ENCODE results near the gene ASF1A. TPM values are rescaled to one million over a fixed set of nuclear protein-coding genes. Genes with fewer than 3 reads are reported as not detected.
"Not testable (repeated sequence)": the region's sequence is repeated elsewhere in the genome, so short reads cannot be mapped to it uniquely, and the experiment has no call there.

Gene ASF1A
- polyA plus RNA-seq, 1 of the 3 experiments (the other 2 are of a cell fraction): 5.4 TPM

DNA sequence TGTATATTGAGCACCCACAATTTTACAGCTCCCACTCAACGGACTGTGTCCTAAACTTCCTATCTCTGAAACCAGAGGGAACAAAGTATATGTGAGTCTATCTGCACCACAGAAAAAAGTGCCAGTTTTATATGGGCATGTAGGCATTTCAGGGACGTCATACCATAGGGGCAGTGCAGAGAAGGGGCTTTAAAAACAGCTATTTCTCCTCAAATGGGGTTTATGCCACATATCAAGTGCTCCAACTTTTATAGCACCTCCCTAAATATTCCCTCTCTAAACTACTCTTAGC, 28.9 kb upstream of the ASF1A start (continued):
- no peak for TF ChIP-seq RXRA (IDR thresholded peaks at IDR 0.05; ENCODE audit: borderline replicate concordance, low read depth)
- no peak for TF ChIP-seq FOSL2 (IDR thresholded peaks at IDR 0.05; ENCODE audit: borderline replicate concordance, low read depth)
- TF ChIP-seq SIN3A (IDR thresholded peaks at IDR 0.05; ENCODE audit: borderline replicate concordance, low read depth, low read length): no peak
- no peak for TF ChIP-seq TEAD4 (IDR thresholded peaks at IDR 0.05; ENCODE audit: borderline replicate concordance, insufficient read depth)
- TF ChIP-seq CHD2 (IDR thresholded peaks at IDR 0.05; ENCODE audit: low read length, partially characterized antibody): no peak
- TF ChIP-seq RAD21 (IDR thresholded peaks at IDR 0.05; ENCODE audit: low read length): no peak
- no peak for TF ChIP-seq ELF1 (IDR thresholded peaks at IDR 0.05)
- no peak for TF ChIP-seq MEF2A (IDR thresholded peaks at IDR 0.05; ENCODE audit: borderline replicate concordance, low read depth)
- TF ChIP-seq EZH2phosphoT487 (IDR thresholded peaks at IDR 0.05; ENCODE audit: borderline replicate concordance, low read depth): no peak
- TF ChIP-seq, protein P1, sequence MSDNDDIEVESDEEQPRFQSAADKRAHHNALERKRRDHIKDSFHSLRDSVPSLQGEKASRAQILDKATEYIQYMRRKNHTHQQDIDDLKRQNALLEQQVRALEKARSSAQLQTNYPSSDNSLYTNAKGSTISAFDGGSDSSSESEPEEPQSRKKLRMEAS (IDR thresholded peaks at IDR 0.05; ENCODE audit: low read depth): no peak

DNA sequence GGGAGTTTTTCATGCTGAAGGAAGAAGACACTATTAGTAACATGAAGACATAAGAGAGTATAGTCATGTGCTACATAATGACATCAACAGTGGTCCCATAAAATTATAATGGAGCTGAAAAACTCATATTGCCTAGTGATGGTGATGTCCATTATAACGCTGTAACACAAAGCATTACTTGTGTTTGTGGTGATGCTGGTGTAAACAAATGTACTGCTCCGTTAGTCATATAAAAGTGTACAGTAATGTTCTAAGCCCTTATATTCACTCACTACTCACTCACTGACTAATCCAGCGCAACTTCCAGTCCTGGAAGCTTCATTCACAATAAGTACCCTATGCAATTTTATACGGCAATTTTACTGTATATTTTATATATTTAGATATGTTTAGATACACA, 26.8 kb upstream of the ASF1A start:
- POLR2A ChIA-PET: no interaction called here

DNA sequence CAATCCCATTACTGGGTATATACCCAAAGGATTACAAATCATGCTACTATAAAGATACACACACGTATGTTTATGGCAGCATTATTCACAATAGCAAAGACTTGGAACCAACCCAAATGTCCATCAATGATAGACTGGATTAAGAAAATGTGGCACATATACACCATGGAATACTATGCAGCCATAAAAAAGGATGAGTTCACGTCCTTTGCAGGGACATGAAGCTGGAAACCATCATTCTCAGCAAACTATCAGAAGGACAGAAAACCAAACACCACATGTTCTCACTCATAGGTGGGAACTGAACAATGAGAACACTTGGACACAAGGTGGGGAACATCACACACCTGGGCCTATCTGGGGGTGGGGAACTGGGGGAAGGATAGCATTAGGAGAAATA, 25.1 kb upstream of the ASF1A start:
- DNase-seq; H3F3A ChIP-seq (replicated peaks; ENCODE audit: insufficient read depth); H3K9me2 ChIP-seq; H3K9me3 ChIP-seq; H3K27me3 ChIP-seq (ENCODE audit: insufficient read depth); H3K36me3 ChIP-seq (replicated peaks in 1 of 2; ENCODE audit: control insufficient read depth in 1 of 2, insufficient read depth in 2 of 2, low read length in 1 of 2); H2AFZ ChIP-seq (ENCODE audit: low read depth); POLR2A ChIA-PET; H3K4me1 ChIP-seq (ENCODE audit: control insufficient read depth in 1 of 2, insufficient read depth in 2 of 2, low read depth in 1 of 2, low read length in 1 of 2); H3K4me2 ChIP-seq; H4K20me1 ChIP-seq (ENCODE audit: insufficient read depth); CTCF ChIA-PET; H3K9ac ChIP-seq; H3K4me3 ChIP-seq (ENCODE audit: low read depth in 2 of 2, low read length in 1 of 2); H3K27ac ChIP-seq (ENCODE audit: low read depth in 2 of 2, low read length in 1 of 2): not testable (repeated sequence)
- H3K79me2 ChIP-seq (ENCODE audit: insufficient read depth): peaks cover 27% of the 10 kb centered on the region; the same call in 1 of the 2 replicates
- WGBS (ENCODE audit: low lambda C conversion rate): 97% methylated on average over 2 of the region's 2 CpGs

More for the DNA sequence above, 26.8 kb upstream of the ASF1A start:
- Histone ChIP-seq H3K79me2 (ENCODE audit: insufficient read depth) (peaks cover 27% of the 10 kb centered on the region; the same call in 1 of the 2 replicates), H2AFZ (ENCODE audit: low read depth) (no peak overlapping the region), H3K27me3 (ENCODE audit: insufficient read depth) (no peaks in the 10 kb centered on the region), H3K36me3 (replicated peaks in 1 of 2; ENCODE audit: control insufficient read depth in 1 of 2, insufficient read depth in 2 of 2, low read length in 1 of 2) (no peaks in the 10 kb centered on the region), H3K9me2 (no peaks in the 10 kb centered on the region), H3F3A (replicated peaks; ENCODE audit: insufficient read depth) (no peaks in the 10 kb centered on the region), H3K4me3 (ENCODE audit: low read depth in 2 of 2, low read length in 1 of 2) (no peak overlapping the region), H4K20me1 (ENCODE audit: insufficient read depth) (no peaks in the 10 kb centered on the region), H3K9ac (no peak overlapping the region), H3K27ac (ENCODE audit: low read depth in 2 of 2, low read length in 1 of 2) (no peak overlapping the region), H3K4me1 (ENCODE audit: control insufficient read depth in 1 of 2, insufficient read depth in 2 of 2, low read depth in 1 of 2, low read length in 1 of 2) (no peaks in the 10 kb centered on the region), H3K4me2 (no peak overlapping the region), H3K9me3 (no peaks in the 10 kb centered on the region)
- WGBS (ENCODE audit: low lambda C conversion rate): 97% methylated on average over 4 of the region's 4 CpGs
- CTCF ChIA-PET: interaction anchor here (0.5 kb wide), 1 partner anchor 226 kb away, joined by 3 read pairs; no protein-coding TSS in a partner anchor
- TF ChIP-seq CHD2 (IDR thresholded peaks at IDR 0.05; ENCODE audit: low read length, partially characterized antibody): no peak
- DNase-seq: no peak

DNA sequence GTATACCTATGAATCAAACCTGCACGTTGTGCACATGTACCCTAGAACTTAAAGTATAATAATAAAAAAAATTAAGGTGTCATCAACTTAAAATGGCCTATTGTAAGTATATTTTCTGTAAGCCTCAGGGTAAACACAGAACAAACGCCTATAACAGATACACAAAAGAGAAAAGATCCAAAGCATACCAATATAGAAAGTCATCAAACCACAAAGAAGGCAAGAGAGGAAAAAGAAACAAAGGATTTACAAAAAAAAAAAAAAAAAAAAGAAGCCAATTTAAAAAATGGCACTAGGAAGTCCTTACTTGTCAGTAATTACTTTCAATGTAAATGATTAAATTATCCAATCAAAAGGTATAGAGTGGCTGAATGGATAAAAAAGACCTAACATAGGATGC, 24.6 kb upstream of the ASF1A start:
- ChIA-PET CTCF (no interaction called here), POLR2A (no interaction called here)
- no peak for DNase-seq
- no peaks in the 10 kb centered on the region for H3K27me3 ChIP-seq (ENCODE audit: insufficient read depth)
- no peak overlapping the region for H3K9ac ChIP-seq
- H3K27ac ChIP-seq (ENCODE audit: low read depth in 2 of 2, low read length in 1 of 2): no peak overlapping the region
- H3K4me2 ChIP-seq: no peak overlapping the region
- H3F3A ChIP-seq (replicated peaks; ENCODE audit: insufficient read depth): no peaks in the 10 kb centered on the region
- 79% methylated on average over 2 of the region's 2 CpGs for WGBS (ENCODE audit: low lambda C conversion rate)
- H2AFZ ChIP-seq (ENCODE audit: low read depth): no peak overlapping the region
- TF ChIP-seq, protein P2, sequence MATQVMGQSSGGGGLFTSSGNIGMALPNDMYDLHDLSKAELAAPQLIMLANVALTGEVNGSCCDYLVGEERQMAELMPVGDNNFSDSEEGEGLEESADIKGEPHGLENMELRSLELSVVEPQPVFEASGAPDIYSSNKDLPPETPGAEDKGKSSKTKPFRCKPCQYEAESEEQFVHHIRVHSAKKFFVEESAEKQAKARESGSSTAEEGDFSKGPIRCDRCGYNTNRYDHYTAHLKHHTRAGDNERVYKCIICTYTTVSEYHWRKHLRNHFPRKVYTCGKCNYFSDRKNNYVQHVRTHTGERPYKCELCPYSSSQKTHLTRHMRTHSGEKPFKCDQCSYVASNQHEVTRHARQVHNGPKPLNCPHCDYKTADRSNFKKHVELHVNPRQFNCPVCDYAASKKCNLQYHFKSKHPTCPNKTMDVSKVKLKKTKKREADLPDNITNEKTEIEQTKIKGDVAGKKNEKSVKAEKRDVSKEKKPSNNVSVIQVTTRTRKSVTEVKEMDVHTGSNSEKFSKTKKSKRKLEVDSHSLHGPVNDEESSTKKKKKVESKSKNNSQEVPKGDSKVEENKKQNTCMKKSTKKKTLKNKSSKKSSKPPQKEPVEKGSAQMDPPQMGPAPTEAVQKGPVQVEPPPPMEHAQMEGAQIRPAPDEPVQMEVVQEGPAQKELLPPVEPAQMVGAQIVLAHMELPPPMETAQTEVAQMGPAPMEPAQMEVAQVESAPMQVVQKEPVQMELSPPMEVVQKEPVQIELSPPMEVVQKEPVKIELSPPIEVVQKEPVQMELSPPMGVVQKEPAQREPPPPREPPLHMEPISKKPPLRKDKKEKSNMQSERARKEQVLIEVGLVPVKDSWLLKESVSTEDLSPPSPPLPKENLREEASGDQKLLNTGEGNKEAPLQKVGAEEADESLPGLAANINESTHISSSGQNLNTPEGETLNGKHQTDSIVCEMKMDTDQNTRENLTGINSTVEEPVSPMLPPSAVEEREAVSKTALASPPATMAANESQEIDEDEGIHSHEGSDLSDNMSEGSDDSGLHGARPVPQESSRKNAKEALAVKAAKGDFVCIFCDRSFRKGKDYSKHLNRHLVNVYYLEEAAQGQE (IDR thresholded peaks at IDR 0.05; ENCODE audit: low read depth, low read length): no peak
- TF ChIP-seq GABPA (IDR thresholded peaks at IDR 0.05; ENCODE audit: low read depth): no peak
- TF ChIP-seq, protein P3, sequence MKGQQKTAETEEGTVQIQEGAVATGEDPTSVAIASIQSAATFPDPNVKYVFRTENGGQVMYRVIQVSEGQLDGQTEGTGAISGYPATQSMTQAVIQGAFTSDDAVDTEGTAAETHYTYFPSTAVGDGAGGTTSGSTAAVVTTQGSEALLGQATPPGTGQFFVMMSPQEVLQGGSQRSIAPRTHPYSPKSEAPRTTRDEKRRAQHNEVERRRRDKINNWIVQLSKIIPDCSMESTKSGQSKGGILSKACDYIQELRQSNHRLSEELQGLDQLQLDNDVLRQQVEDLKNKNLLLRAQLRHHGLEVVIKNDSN (IDR thresholded peaks at IDR 0.05; ENCODE audit: borderline replicate concordance, low read depth): no peak
- TF ChIP-seq, protein P4, sequence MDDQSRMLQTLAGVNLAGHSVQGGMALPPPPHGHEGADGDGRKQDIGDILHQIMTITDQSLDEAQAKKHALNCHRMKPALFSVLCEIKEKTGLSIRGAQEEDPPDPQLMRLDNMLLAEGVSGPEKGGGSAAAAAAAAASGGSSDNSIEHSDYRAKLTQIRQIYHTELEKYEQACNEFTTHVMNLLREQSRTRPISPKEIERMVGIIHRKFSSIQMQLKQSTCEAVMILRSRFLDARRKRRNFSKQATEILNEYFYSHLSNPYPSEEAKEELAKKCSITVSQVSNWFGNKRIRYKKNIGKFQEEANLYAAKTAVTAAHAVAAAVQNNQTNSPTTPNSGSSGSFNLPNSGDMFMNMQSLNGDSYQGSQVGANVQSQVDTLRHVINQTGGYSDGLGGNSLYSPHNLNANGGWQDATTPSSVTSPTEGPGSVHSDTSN (IDR thresholded peaks at IDR 0.05): no peak
- no peaks in the 10 kb centered on the region for H3K9me3 ChIP-seq
- no peaks in the 10 kb centered on the region for H3K9me2 ChIP-seq
- H3K79me2 ChIP-seq (ENCODE audit: insufficient read depth): peaks cover 27% of the 10 kb centered on the region; the same call in 1 of the 2 replicates
- H3K4me1 ChIP-seq (ENCODE audit: control insufficient read depth in 1 of 2, insufficient read depth in 2 of 2, low read depth in 1 of 2, low read length in 1 of 2): no peaks in the 10 kb centered on the region
- no peaks in the 10 kb centered on the region for H4K20me1 ChIP-seq (ENCODE audit: insufficient read depth)
- H3K4me3 ChIP-seq (ENCODE audit: low read depth in 2 of 2, low read length in 1 of 2): no peak overlapping the region
- H3K36me3 ChIP-seq (replicated peaks in 1 of 2; ENCODE audit: control insufficient read depth in 1 of 2, insufficient read depth in 2 of 2, low read length in 1 of 2): no peaks in the 10 kb centered on the region
